ENCODE data around the gene CD163L1. TPM values are rescaled to one million over a fixed set of nuclear protein-coding genes. Genes with fewer than 3 reads are reported as not detected.

Gene CD163L1
- total RNA-seq, 1 donor from 2014 or later: not detected

DNA sequence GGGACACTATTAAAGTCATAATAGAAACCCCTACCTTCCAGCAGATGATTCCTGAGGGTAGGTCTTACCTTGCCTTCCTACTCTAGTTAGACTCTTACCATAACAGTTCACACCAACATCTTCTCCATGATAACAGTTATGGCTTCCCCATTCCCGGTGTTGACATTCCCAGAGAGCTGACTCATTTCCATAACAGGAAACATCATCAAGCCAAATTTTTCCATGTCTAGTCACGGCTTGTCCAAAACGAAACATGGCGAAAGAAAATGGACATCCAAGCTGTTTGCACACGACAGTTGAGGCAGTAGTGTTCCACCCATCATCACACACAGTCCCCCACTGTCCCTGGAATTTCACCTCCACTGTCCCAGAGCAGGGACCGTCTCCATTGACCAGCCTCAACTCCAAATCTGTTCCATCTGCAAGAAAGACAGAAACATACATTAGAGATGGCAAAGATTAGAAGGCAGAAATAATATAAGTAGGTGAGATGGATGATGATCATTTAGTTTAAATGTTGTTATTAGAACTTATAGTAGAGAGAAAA is 10.6 kb downstream of the CD163L1 start:
- H2AFZ ChIP-seq (replicated peaks): no peak overlapping the region
- H3K4me3 ChIP-seq: no peak overlapping the region

GRCh38 chr12:7431993-7432685 is 11.8 kb downstream of the CD163L1 start:
- H3K36me3 ChIP-seq: no peaks in the 10 kb centered on the region
- no peaks in the 10 kb centered on the region for H4K20me1 ChIP-seq (ENCODE audit: low read depth)
- H3K4me3 Mint-ChIP-seq: no peak overlapping the region
- no peaks in the 10 kb centered on the region for H3K9me3 Mint-ChIP-seq
- no peaks in the 10 kb centered on the region for H3F3A ChIP-seq (ENCODE audit: low read depth)
- H3K27ac ChIP-seq: no peak overlapping the region
- no peak overlapping the region for H3K4me3 ChIP-seq
- H3K27me3 Mint-ChIP-seq (ENCODE audit: insufficient read depth, low read depth): no peaks in the 10 kb centered on the region
- H3K27me3 ChIP-seq: no peaks in the 10 kb centered on the region
- no peak overlapping the region for H3K4me2 ChIP-seq
- H3K4me1 ChIP-seq: no peaks in the 10 kb centered on the region
- no peaks in the 10 kb centered on the region for H3K79me2 ChIP-seq (ENCODE audit: low read depth)
- no peaks in the 10 kb centered on the region for H3K4me1 Mint-ChIP-seq
- no peak overlapping the region for H3K27ac Mint-ChIP-seq
- no peaks in the 10 kb centered on the region for H3K36me3 Mint-ChIP-seq
- no peak for TF ChIP-seq EZH2phosphoT487 (IDR thresholded peaks at IDR 0.05)
- TF ChIP-seq CTCF (IDR thresholded peaks at IDR 0.05): no peak
- TF ChIP-seq EZH2 (IDR thresholded peaks at IDR 0.05): no peak
- H2AFZ ChIP-seq (replicated peaks): no peak overlapping the region
- H3K9me3 ChIP-seq (ENCODE audit: low read depth): no peaks in the 10 kb centered on the region
- no peak for DNase-seq (ENCODE audit: low spot score)
- H3K9ac ChIP-seq: no peak overlapping the region

More for the DNA sequence above, 10.6 kb downstream of the CD163L1 start:
- Mint-ChIP-seq H3K36me3 (no peaks in the 10 kb centered on the region), H3K27me3 (ENCODE audit: insufficient read depth, low read depth) (no peaks in the 10 kb centered on the region), H3K27ac (no peak overlapping the region), H3K4me1 (no peaks in the 10 kb centered on the region), H3K4me3 (no peak overlapping the region), H3K9me3 (no peaks in the 10 kb centered on the region)
- DNase-seq (ENCODE audit: low spot score): no peak
- Histone ChIP-seq H3K79me2 (ENCODE audit: low read depth) (no peaks in the 10 kb centered on the region), H3K4me1 (no peaks in the 10 kb centered on the region), H3K9me3 (ENCODE audit: low read depth) (no peaks in the 10 kb centered on the region), H3K27me3 (no peaks in the 10 kb centered on the region), H3K4me2 (no peak overlapping the region), H3K27ac (no peak overlapping the region), H3K9ac (no peak overlapping the region), H3K36me3 (no peaks in the 10 kb centered on the region), H4K20me1 (ENCODE audit: low read depth) (no peaks in the 10 kb centered on the region), H3F3A (ENCODE audit: low read depth) (no peaks in the 10 kb centered on the region)
- no peak for TF ChIP-seq EZH2phosphoT487 (IDR thresholded peaks at IDR 0.05)
- no peak for TF ChIP-seq EZH2 (IDR thresholded peaks at IDR 0.05)
- no peak for TF ChIP-seq CTCF (IDR thresholded peaks at IDR 0.05)

GRCh38 chr12:7411343-7411742 is 32.6 kb downstream of the CD163L1 start:
- Histone ChIP-seq H3K4me1 (no peaks in the 10 kb centered on the region), H2AFZ (replicated peaks) (no peak overlapping the region), H3K4me2 (no peak overlapping the region)

GRCh38 chr12:7404275-7404674 is 39.7 kb downstream of the CD163L1 start:
- Mint-ChIP-seq H3K4me3 (no peak overlapping the region), H3K4me1 (no peaks in the 10 kb centered on the region), H3K27ac (no peak overlapping the region), H3K9me3 (no peaks in the 10 kb centered on the region), H3K36me3 (no peaks in the 10 kb centered on the region), H3K27me3 (ENCODE audit: insufficient read depth, low read depth) (no peaks in the 10 kb centered on the region)
- Histone ChIP-seq H3K4me2 (no peak overlapping the region), H3K9me3 (ENCODE audit: low read depth) (no peaks in the 10 kb centered on the region), H3K27ac (no peak overlapping the region), H3K4me1 (no peaks in the 10 kb centered on the region), H4K20me1 (ENCODE audit: low read depth) (no peaks in the 10 kb centered on the region), H3K27me3 (no peaks in the 10 kb centered on the region), H3K36me3 (no peaks in the 10 kb centered on the region), H2AFZ (replicated peaks) (no peak overlapping the region), H3K9ac (no peak overlapping the region), H3K79me2 (ENCODE audit: low read depth) (no peaks in the 10 kb centered on the region), H3K4me3 (no peak overlapping the region), H3F3A (ENCODE audit: low read depth) (no peaks in the 10 kb centered on the region)
- TF ChIP-seq CTCF (IDR thresholded peaks at IDR 0.05): no peak
- no peak for TF ChIP-seq EZH2 (IDR thresholded peaks at IDR 0.05)
- no peak for TF ChIP-seq EZH2phosphoT487 (IDR thresholded peaks at IDR 0.05)
- no peak for DNase-seq (ENCODE audit: low spot score)

More at GRCh38 chr12:7411343-7411742, 32.6 kb downstream of the CD163L1 start:
- Mint-ChIP-seq H3K9me3 (no peaks in the 10 kb centered on the region), H3K36me3 (no peaks in the 10 kb centered on the region), H3K27ac (no peak overlapping the region), H3K27me3 (ENCODE audit: insufficient read depth, low read depth) (no peaks in the 10 kb centered on the region), H3K4me1 (no peaks in the 10 kb centered on the region), H3K4me3 (no peak overlapping the region)
- H3K4me3 ChIP-seq: no peak overlapping the region
- H3K36me3 ChIP-seq: no peaks in the 10 kb centered on the region
- H3K9ac ChIP-seq: no peak overlapping the region
- no peaks in the 10 kb centered on the region for H3K9me3 ChIP-seq (ENCODE audit: low read depth)
- no peak for TF ChIP-seq EZH2phosphoT487 (IDR thresholded peaks at IDR 0.05)
- H3K79me2 ChIP-seq (ENCODE audit: low read depth): no peaks in the 10 kb centered on the region
- H4K20me1 ChIP-seq (ENCODE audit: low read depth): no peaks in the 10 kb centered on the region
- H3K27ac ChIP-seq: no peak overlapping the region
- no peaks in the 10 kb centered on the region for H3F3A ChIP-seq (ENCODE audit: low read depth)
- H3K27me3 ChIP-seq: no peaks in the 10 kb centered on the region
- DNase-seq (ENCODE audit: low spot score): no peak

Measured in neural progenitor cell (in vitro differentiated cells).